Osteocyte (in vitro differentiated cells): ENCODE measurements around the gene RAB35. TPM values are rescaled to one million over a fixed set of nuclear protein-coding genes. Genes with fewer than 3 reads are reported as not detected.

ENCODE experiments used
- DNase-seq: peaks from one replicate; pipeline ENCODE4 v3.0.0; 2021; ENCODE audit warnings: mixed read lengths; ENCODE audit not compliant: unreplicated experiment; ENCODE audit errors: extremely low spot score
- H3K27ac Mint-ChIP-seq: one replicate; pipeline ENCODE4 v1.8.0; 2021; ENCODE audit warnings: mild to moderate bottlenecking, mixed read lengths; ENCODE audit not compliant: unreplicated experiment
- H3K27me3 Mint-ChIP-seq: one replicate; pipeline ENCODE4 v1.8.0; 2021; ENCODE audit warnings: mixed read lengths; ENCODE audit not compliant: unreplicated experiment
- H3K36me3 Mint-ChIP-seq: one replicate; pipeline ENCODE4 v1.8.0; 2021; ENCODE audit warnings: mixed read lengths; ENCODE audit not compliant: unreplicated experiment
- H3K4me1 Mint-ChIP-seq: one replicate; pipeline ENCODE4 v1.8.0; 2021; ENCODE audit warnings: mixed read lengths; ENCODE audit not compliant: unreplicated experiment
- H3K4me3 Mint-ChIP-seq: one replicate; pipeline ENCODE4 v1.8.0; 2021; ENCODE audit warnings: mild to moderate bottlenecking, moderate library complexity, mixed read lengths; ENCODE audit not compliant: unreplicated experiment
- H3K9me3 Mint-ChIP-seq: one replicate; pipeline ENCODE4 v1.8.0; 2021; ENCODE audit warnings: mixed read lengths; ENCODE audit not compliant: unreplicated experiment
- CTCF ChIP-seq: fragments of 200-600 bp; sonication (generic); IDR thresholded peaks from 2 replicates; pipeline ENCODE4 v1.5.0; 2021; ENCODE audit warnings: antibody characterized with exemption, mild to moderate bottlenecking, moderate library complexity
- total RNA-seq: library from RNA; stranded (reverse); gene quantifications from 2 replicates; pipeline ENCODE4 v1.2.1, GENCODE V29; 2021

The RAB35 gene
- total RNA-seq, 1 donor from 2014 or later = 47.1 TPM

DNA sequence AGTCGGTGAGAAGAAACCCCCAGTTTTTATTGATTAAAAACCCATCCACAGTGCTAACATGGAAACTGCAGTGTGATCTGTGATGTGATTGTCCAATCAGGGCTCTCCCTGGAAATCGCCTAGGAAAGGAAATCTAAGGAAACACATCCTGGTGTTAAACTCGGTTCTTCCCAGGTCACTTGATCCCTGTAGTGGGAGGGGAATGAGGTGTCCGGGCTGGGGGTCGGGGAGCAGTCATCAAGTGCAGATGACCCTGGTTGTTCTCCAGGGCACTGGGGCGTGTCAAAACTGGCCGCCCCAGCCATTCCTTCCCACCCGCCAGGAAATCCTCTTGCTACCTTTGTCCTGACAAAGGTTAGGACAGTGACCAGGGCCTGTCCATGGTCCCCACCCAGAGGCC, 20.8 kb downstream of the RAB35 start:
- DNase-seq = no peak
- Mint-ChIP-seq H3K36me3 (peaks cover 19% of the 10 kb centered on the region), H3K4me1 (peaks cover 4% of the 10 kb centered on the region), H3K4me3 (no peak overlapping the region), H3K9me3 (no peaks in the 10 kb centered on the region), H3K27me3 (no peaks in the 10 kb centered on the region), H3K27ac (no peak overlapping the region)
- TF ChIP-seq CTCF = no peak

DNA sequence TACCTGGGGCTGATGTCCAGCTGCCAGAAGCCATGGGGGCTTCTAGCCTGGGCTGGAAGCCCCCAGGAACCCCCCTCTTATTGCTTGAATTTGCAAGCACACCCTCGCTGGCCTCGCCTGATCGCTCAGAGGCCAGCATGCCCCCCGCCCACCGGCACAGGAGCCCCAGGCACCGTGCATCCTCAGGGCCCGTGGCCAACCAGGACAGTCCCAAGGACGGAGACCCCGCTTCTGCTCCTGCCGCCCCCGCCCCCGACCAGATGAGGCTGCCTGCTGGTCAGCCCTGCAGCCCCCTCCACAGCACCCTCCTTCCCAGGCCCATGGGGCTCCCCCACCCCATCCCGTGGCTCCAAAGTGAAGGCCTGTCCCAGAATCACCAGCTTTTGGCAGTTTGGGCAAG, 21.2 kb downstream of the RAB35 start:
- no peaks in the 10 kb centered on the region for H3K27me3 Mint-ChIP-seq
- no peaks in the 10 kb centered on the region for H3K9me3 Mint-ChIP-seq
- DNase-seq = no peak
- H3K27ac Mint-ChIP-seq = no peak overlapping the region
- peaks cover 2% of the 10 kb centered on the region for H3K4me1 Mint-ChIP-seq
- no peak overlapping the region for H3K4me3 Mint-ChIP-seq
- peaks cover 19% of the 10 kb centered on the region for H3K36me3 Mint-ChIP-seq
- no peak for TF ChIP-seq CTCF

DNA sequence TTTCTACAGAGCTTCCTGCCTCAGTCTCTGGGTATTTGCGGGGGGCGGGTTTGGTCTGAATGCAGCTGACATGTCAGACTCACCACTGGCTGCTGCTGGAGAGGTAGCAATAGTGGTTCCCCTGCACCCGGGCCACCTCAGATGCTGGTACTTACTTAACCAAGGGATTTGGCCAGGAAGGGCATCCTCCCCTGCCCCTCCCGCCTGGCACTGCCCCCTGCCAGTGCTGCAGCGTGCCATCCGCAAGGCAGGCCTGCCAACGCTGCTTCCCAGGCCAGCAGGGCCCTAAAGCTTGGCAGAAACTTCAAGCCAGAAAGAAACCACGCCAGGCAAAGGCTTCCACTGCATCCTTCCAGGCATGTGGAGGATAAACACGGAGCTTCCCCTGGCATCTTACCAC, 22.1 kb downstream of the RAB35 start:
- Mint-ChIP-seq H3K27me3 (no peaks in the 10 kb centered on the region), H3K4me1 (peaks cover 2% of the 10 kb centered on the region), H3K27ac (no peak overlapping the region), H3K9me3 (no peaks in the 10 kb centered on the region), H3K4me3 (no peak overlapping the region), H3K36me3 (peaks cover 19% of the 10 kb centered on the region)
- no peak for DNase-seq
- TF ChIP-seq CTCF = no peak

DNA sequence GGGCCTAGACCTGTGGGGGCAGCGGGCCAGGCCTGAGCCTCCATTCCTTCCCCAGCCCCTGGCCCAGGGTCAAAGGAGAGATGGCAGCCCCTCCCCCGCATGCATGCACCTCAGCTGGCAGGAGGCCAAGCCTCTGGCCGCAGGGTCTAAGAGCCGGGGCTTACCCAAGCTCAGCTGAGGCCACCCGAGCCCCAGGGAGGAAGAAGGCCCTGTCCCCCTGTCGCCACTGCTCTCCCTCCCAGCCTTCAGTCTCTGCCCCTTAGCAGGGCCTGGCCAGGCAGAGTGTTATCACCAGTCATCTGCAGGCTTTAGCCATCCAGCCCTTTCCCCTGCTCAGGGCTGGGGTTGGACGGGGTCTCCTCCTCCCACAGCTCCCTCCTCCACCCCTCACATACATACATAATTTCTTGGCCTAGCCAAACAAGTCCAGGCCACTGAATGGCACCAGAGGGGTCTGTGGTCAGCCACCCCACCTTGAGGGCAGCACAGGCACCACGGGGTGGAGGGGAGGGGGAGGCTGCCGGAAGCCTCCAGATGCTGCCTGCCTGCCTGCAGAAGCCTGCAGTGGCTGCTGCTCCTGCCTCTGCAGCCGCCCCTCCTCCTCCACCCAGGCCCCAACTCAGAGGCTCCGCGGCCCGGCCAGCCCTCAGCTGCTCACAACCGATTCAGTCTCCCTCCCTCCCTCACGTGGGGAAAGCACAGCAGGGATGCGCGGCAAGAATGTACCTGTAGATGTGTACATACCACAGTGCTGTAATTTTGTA, 22.8 kb downstream of the RAB35 start:
- no peak overlapping the region for H3K27ac Mint-ChIP-seq

DNA sequence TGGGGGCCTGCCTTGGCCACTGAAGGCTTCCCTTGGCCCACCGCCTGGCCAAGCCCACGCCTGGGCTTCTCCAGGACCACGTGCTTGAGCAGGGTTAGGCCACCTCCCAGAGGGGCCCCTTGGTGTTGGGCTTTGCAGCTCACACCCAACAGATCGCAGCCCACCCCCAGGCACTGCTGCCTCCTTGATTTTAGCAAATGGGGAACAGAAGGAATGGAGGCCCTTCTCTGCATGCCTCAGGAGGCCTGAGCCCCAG, 23.3 kb downstream of the RAB35 start:
- no peak for TF ChIP-seq CTCF

More for the DNA sequence above, 22.8 kb downstream of the RAB35 start:
- Mint-ChIP-seq H3K9me3 (no peaks in the 10 kb centered on the region), H3K36me3 (peaks cover 19% of the 10 kb centered on the region), H3K4me1 (peaks cover 2% of the 10 kb centered on the region), H3K27me3 (no peaks in the 10 kb centered on the region), H3K4me3 (no peak overlapping the region)
- TF ChIP-seq CTCF = no peak
- DNase-seq = no peak

More for the DNA sequence above, 23.3 kb downstream of the RAB35 start:
- Mint-ChIP-seq H3K27ac (no peak overlapping the region), H3K4me1 (peaks cover 2% of the 10 kb centered on the region), H3K9me3 (no peaks in the 10 kb centered on the region), H3K27me3 (no peaks in the 10 kb centered on the region), H3K4me3 (no peak overlapping the region), H3K36me3 (peaks cover 16% of the 10 kb centered on the region)
- DNase-seq = no peak
